T-helper 1 cell treated with Interleukin-12 subunit alpha and Interleukin-12 subunit beta and Interleukin-4 antibody, amounts not matched to agents 30 ng/mL and 1 ng/mL, for 36 hours (primary cell): ENCODE data around the gene NUAK1. TPM values are rescaled to one million over a fixed set of nuclear protein-coding genes. Genes with fewer than 3 reads are reported as not detected.
"Not testable (repeated sequence)": the region's sequence is repeated elsewhere in the genome, so short reads cannot be mapped to it uniquely, and the experiment has no call there.

Experiments used
- intact Hi-C: fragments of 100-400 bp; cut with micrococcal nuclease; formaldehyde crosslinking; loops from one replicate; pipeline ENCODE4 v1.15.1; 2024
- total RNA-seq: library from RNA; stranded (reverse); gene quantifications from 2 replicates; pipeline ENCODE4 v1.2.3, GENCODE V29; 2022

The NUAK1 gene
- total RNA-seq, 1 donor from 2014 or later: 0.02 TPM

- intact Hi-C loops: no loop called here
These were observed 101.0 kb downstream of the NUAK1 start for GRCh38 chr12:106037524-106038298.

GRCh38 chr12:106035421-106035820, 103.3 kb downstream of the NUAK1 start:
- intact Hi-C loops: no loop called here

- intact Hi-C loops: no loop called here
These were observed 104.4 kb downstream of the NUAK1 start for GRCh38 chr12:106034316-106034715.

- intact Hi-C loops: no loop called here
These were observed 105.5 kb downstream of the NUAK1 start for GRCh38 chr12:106033161-106033675.

GRCh38 chr12:106032623-106032925, 106.2 kb downstream of the NUAK1 start:
- intact Hi-C loops: no loop called here

GRCh38 chr12:106031761-106032622, 106.8 kb downstream of the NUAK1 start:
- intact Hi-C loops: no loop called here

GRCh38 chr12:106030210-106031071, 108.3 kb downstream of the NUAK1 start:
- intact Hi-C loops: no loop called here

GRCh38 chr12:106029532-106029931, 109.2 kb downstream of the NUAK1 start:
- intact Hi-C loops: no loop called here

GRCh38 chr12:106027911-106028310, 110.8 kb downstream of the NUAK1 start:
- intact Hi-C loops: no loop called here

- intact Hi-C loops: no loop called here
These were observed 111.5 kb downstream of the NUAK1 start for GRCh38 chr12:106027286-106027685.

- intact Hi-C loops: no loop called here
These were observed 113.6 kb downstream of the NUAK1 start for GRCh38 chr12:106025129-106025528.

GRCh38 chr12:106023039-106023438, 115.7 kb downstream of the NUAK1 start:
- intact Hi-C loops: no loop called here

GRCh38 chr12:106022568-106023012, 116.2 kb downstream of the NUAK1 start:
- intact Hi-C loops: no loop called here

GRCh38 chr12:106021516-106021915, 117.2 kb downstream of the NUAK1 start:
- intact Hi-C loops: no loop called here

GRCh38 chr12:106020736-106021135, 118.0 kb downstream of the NUAK1 start:
- intact Hi-C loops: no loop called here

- intact Hi-C loops: no loop called here
These were observed 119.6 kb downstream of the NUAK1 start for GRCh38 chr12:106019144-106019543.

- intact Hi-C loops: no loop called here
These were observed 120.5 kb downstream of the NUAK1 start for GRCh38 chr12:106018286-106018685.

GRCh38 chr12:106016601-106017278, 122.0 kb downstream of the NUAK1 start:
- intact Hi-C loops: not testable (repeated sequence)

GRCh38 chr12:106015646-106016045, 123.1 kb downstream of the NUAK1 start:
- intact Hi-C loops: no loop called here

GRCh38 chr12:106013941-106014340, 124.8 kb downstream of the NUAK1 start:
- intact Hi-C loops: no loop called here
